DMS79 (cell line): ENCODE measurements around the gene FAM13A.

ENCODE experiments used
- DNase-seq: peaks from one replicate; lab custom pipeline; 2025; lab: John Stamatoyannopoulos, UW

Gene FAM13A

DNA sequence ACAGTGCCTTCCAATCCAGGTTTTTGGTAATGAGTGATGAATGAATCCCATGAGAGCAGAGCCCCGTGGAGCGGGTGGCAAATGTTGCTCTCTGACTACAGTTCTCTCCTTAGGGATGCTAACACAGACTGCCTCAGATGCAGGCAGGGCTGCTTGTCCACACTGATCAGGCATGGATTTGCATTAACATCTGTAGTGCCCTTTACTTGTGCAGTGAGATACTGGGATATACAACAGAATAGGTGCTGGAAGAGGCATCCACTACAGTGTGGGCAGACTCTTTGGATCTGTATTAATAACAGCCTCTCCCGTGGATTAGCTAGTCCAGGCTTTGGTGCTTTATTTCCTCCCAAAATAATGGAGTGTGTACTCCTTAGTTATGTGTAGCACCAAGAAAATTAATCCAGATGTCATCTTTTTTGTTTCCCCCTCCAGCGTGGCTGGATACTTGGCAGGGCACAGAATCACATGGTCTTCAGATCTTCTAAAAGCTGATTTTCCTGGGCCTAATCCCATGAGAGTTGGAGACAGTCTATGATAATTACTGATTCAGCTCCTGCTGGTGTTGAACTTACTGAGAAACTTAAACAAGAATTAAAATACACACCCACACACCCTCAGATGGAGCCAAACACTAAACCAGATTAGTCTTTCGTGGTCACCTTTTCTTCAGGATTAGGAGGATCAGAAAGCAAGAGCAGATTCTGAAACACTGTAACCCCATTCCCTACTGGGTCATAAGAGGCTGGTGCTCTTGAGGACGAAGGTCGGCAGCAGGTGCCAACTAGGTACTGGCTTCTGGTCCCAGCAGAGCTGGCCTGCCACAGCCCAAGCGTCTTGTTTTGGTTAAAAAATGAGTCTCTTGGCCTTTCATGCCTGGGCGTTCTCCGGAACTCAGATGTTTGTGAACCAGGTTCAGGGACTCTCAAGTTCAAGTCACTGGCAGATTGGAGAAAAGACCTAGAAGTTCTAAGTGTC, 336.2 kb downstream of the FAM13A start:
- DNase-seq, result no peak

GRCh38 chr4:88719381-88719780, 337.6 kb downstream of the FAM13A start:
- no peak for DNase-seq

DNA sequence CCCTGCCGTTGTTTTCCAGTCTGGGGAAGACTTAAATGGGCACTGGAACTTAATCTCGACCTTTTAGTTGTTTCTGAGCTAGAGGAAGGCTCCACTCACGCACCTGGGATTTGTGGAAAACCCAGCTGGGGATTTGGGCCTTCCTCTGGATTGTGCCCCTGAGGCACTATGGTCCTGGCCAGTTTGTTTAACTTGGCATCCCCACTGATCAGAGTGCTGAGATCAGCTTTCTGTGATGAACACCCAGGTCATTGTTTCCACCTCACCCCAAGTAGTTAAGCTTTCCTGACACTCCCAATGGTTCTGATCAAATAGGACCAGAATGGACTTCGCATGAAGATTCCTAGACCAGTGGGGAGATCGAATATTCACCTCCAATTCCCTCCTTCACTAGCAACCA, 338.9 kb downstream of the FAM13A start:
- DNase-seq, result no peak

GRCh38 chr4:88713782-88714181, 343.2 kb downstream of the FAM13A start:
- DNase-seq, result no peak

GRCh38 chr4:88709989-88710388, 347.0 kb downstream of the FAM13A start:
- no peak for DNase-seq

DNA sequence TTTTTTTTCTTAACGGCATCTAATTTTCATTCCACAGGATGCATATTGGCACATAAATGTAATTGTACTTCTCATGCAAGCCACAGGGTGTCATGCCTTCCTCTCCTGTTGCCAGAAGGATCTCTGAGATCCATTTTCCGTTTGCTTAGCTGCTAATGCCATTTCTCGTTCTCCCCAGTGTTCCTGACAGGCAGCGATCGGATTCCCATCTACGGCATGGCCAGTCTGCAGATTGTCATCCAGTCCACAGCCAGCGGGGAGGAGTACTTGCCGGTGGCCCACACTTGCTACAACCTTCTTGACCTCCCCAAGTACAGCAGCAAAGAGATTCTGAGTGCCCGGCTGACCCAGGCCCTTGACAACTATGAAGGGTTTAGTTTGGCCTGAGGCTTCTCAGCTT, 350.4 kb downstream of the FAM13A start:
- no peak for DNase-seq

- no peak for DNase-seq
These were observed 351.0 kb downstream of the FAM13A start for GRCh38 chr4:88705805-88706492.

DNA sequence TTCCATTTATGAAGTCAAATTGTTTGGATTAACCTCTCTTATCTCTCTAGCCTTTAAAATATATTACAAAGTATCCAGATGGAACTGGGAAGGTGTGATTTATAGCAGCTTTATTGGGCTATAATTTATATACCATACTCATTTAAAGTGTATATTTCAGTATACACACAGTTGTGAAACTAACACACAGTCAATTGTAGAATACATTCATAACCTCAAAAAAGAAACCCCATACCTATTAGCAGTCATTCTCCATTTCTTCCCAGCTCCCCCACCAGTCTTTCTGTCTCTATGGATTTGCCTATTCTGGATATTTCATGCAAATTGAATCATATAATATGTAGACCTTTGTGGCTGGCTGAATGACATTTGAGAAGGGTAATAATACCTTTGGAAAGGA, 351.8 kb downstream of the FAM13A start:
- DNase-seq, result no peak

DNA sequence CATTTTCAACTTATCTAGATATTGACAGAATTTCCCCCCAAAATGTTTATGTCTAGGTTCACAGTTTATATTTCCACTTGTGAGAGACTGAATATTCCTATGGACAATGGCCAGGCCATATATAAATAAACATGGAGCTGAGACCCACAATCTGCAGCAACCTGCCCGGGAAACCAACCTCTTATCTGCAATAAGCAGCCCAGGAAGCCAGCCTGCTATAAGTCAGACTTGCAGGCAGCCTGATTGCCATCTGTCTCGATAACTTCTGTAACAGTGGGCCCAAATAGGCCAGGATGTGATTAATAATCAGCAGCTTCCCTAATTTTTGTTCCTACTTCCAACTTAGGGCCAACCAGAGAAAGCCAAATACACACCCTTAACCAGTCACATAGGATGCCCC, 354.2 kb downstream of the FAM13A start:
- no peak for DNase-seq

DNA sequence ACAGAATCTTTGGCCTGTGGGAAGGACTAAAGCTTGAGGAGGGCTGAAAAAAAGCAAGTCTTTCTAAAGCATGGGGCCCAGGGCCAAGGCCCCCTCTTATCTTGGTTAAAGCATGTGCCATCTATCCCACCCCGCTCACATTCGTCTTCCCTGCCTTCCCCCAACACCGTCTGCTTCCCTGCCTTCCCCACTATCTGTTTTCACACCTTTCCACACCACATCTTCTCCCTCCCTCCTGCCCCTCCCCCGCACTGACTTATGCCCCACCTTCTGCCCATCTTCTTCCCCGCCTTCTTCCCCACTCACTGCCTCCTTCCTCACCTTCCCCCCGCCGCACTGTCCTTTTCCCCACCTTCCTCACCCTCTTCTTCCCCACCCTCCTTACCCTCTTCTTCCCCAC, 358.5 kb downstream of the FAM13A start:
- no peak for DNase-seq

GRCh38 chr4:88697588-88698329, 359.2 kb downstream of the FAM13A start, which contains the start of gene NAP1L5:
TSS of gene NAP1L5 (minus strand) at chr4:88697829. CDS start at chr4:88697754, 75 bp downstream.
- DNase-seq, result no peak

DNA sequence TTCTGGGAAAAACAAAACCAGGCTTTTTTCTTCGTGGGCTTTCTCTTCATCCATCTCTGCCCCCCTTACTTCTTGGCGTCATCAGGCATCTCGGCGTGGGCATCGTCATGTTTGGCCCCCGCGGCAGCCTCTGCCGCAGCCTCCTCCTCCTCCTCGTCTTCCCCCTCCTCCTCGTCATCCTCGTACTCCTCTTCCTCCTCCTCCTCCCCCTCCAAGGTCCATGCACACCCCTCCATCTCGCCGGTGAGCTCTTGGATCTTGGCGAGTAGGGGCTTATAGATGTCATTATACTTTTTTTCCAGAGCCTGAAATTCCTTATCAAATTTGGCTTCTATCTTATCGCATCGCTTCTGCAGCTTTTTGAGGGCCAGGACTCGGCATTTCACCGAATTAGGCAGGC, 359.8 kb downstream of the FAM13A start:
- DNase-seq, result no peak

GRCh38 chr4:88696630-88697029, 360.4 kb downstream of the FAM13A start:
- no peak for DNase-seq

DNA sequence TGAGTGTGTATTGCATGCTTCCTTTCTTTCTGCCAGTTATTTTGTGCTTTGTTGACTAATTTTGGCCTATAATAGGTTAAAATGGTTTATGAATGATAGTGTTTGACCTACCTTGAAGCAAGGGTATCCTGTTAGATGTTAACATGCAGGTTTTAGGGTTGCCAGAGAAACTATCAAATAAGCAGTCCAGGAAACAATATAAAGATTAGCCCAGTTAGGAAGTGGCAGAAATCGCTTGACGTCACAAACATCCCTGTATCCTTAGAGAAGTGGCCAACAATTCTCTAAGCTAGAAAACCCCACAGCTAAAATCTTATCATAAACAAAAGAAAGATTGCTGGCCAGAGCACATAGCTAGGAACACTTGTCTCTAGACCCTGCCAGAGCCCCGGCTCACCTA, 363.2 kb downstream of the FAM13A start:
- DNase-seq, result no peak

- DNase-seq, result no peak
These were observed 366.6 kb downstream of the FAM13A start for GRCh38 chr4:88690355-88690754.

DNA sequence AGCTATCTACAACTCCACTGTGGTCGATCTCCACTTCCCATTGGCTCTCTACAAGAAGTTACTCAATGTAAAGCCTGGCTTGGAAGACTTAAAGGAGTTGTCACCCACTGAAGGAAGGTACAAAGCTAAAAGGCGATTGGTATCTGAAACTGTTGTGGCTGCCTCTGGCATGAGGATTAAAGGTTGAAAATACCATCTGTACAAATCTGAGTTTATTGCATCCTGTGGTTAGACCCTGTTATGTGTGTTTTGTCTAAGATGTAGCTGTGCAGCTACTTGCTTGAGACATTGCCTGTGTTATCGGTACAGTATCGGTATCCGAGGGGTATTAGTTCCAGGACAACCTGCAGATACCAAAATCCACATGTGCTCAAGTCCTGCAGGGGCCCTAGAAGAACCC, 375.8 kb downstream of the FAM13A start:
- DNase-seq, result no peak
